SK-N-MC (cell line): ENCODE measurements around the gene ACER3.

Source experiments
- EZH2 ChIP-seq: fragments of 200-600 bp; sonication (generic); IDR thresholded peaks from one replicate; pipeline ENCODE4 v1.6.1; 2017; ENCODE audit warnings: antibody characterized with exemption
- FOXP2 ChIP-seq: optimal IDR thresholded peaks from 2 replicates; pipeline ENCODE3; 2011; ENCODE audit warnings: mild to moderate bottlenecking, moderate library complexity; ENCODE audit not compliant: insufficient read depth; ENCODE audit errors: extremely low read length, control extremely low read depth
- POLR2AphosphoS5 ChIP-seq: IDR thresholded peaks from 2 replicates; pipeline ENCODE4 v1.6.1; 2012; ENCODE audit warnings: mild to moderate bottlenecking, low read depth, low read length, borderline replicate concordance

- TF ChIP-seq EZH2, result no peak
- no peak for TF ChIP-seq POLR2AphosphoS5
- no peak for TF ChIP-seq FOXP2
Observed at GRCh38 chr11:76857781-76858410, 2.8 kb upstream of the ACER3 start.
